HepG2 (cell line): Measurements from ENCODE around the gene MOK. TPM values are rescaled to one million over a fixed set of nuclear protein-coding genes. Genes with fewer than 3 reads are reported as not detected.

Source experiments
- CAMTA2 ChIP-seq: sonication (generic); formaldehyde crosslinking; IDR thresholded peaks from 2 replicates; pipeline ENCODE4 v1.4.0; 2020; ENCODE audit warnings: mild to moderate bottlenecking, missing genetic modification reagents, borderline replicate concordance
- CENPBD1 ChIP-seq: sonication (generic); formaldehyde crosslinking; IDR thresholded peaks from 2 replicates; pipeline ENCODE4 v1.8.0; 2022; ENCODE audit warnings: missing genetic modification reagents, low read depth, mild to moderate bottlenecking, borderline replicate concordance
- CREBL2 ChIP-seq: sonication (generic); formaldehyde crosslinking; IDR thresholded peaks from 2 replicates; pipeline ENCODE4 v1.8.1; 2023; ENCODE audit warnings: missing genetic modification reagents, mild to moderate bottlenecking, borderline replicate concordance
- FOXP1 ChIP-seq, 2 experiments: fragments of 450-650 bp in 1 of 2; IDR thresholded peaks; 2 replicates each; pipeline ENCODE4 v1.6.1; 2017 to 2018; ENCODE audit warnings: antibody characterized with exemption in 1 of 2
- HOXA9 ChIP-seq: sonication (generic); formaldehyde crosslinking; IDR thresholded peaks from 2 replicates; pipeline ENCODE4 v1.8.1; 2022; ENCODE audit warnings: missing genetic modification reagents, mild to moderate bottlenecking, moderate library complexity, borderline replicate concordance
- NR3C1 ChIP-seq: sonication (generic); formaldehyde crosslinking; IDR thresholded peaks from 2 replicates; pipeline ENCODE4 v1.4.0; 2020; ENCODE audit warnings: missing genetic modification reagents
- NRL ChIP-seq: sonication (generic); formaldehyde crosslinking; IDR thresholded peaks from 2 replicates; pipeline ENCODE4 v1.5.0; 2020; ENCODE audit warnings: missing genetic modification reagents, mild to moderate bottlenecking, moderate library complexity, borderline replicate concordance
- PAXIP1 ChIP-seq: sonication (generic); formaldehyde crosslinking; conservative IDR thresholded peaks from 2 replicates; pipeline ENCODE4 v1.4.0; 2020; ENCODE audit warnings: mild to moderate bottlenecking, missing genetic modification reagents, moderate library complexity
- RNF2 ChIP-seq: fragments of 450-650 bp; conservative IDR thresholded peaks from 2 replicates; pipeline ENCODE4 v1.6.1; 2016; ENCODE audit warnings: low read depth
- SAP130 ChIP-seq: IDR thresholded peaks from 2 replicates; pipeline ENCODE4 v1.6.1; 2016; ENCODE audit warnings: low read depth
- SOX6 ChIP-seq, 2 experiments: fragments of 450-650 bp in 1 of 2; sonication (generic) in 1 of 2; formaldehyde crosslinking in 1 of 2; IDR thresholded peaks; 2 replicates each; pipeline versions ENCODE4 v1.4.0 to v1.6.1; 2017 to 2020; ENCODE audit warnings: antibody characterized with exemption in 1 of 2, mild to moderate bottlenecking in 1 of 2, missing genetic modification reagents in 1 of 2
- SP2 ChIP-seq: sonication (generic); formaldehyde crosslinking; IDR thresholded peaks from 2 replicates; pipeline ENCODE4 v1.5.1; 2020; ENCODE audit warnings: mild to moderate bottlenecking, missing genetic modification reagents
- TCF7L2 ChIP-seq: IDR thresholded peaks from 2 replicates; pipeline ENCODE4 v1.6.1; 2011; ENCODE audit warnings: mild to moderate bottlenecking, low read depth, low read length, moderate library complexity
- TFAP4 ChIP-seq: sonication (generic); IDR thresholded peaks from 2 replicates; pipeline ENCODE4 v1.6.1; 2016; ENCODE audit warnings: low read depth, borderline replicate concordance
- TRIM24 ChIP-seq: sonication (generic); formaldehyde crosslinking; IDR thresholded peaks from 2 replicates; pipeline ENCODE4 v1.8.0; 2022; ENCODE audit warnings: mild to moderate bottlenecking, missing genetic modification reagents
- ZBED4 ChIP-seq: sonication (generic); formaldehyde crosslinking; IDR thresholded peaks from 2 replicates; pipeline ENCODE4 v1.4.0; 2020; ENCODE audit warnings: missing genetic modification reagents, borderline replicate concordance
- ZNF10 ChIP-seq: sonication (generic); formaldehyde crosslinking; IDR thresholded peaks from 2 replicates; pipeline ENCODE4 v1.4.0; 2020; ENCODE audit warnings: mild to moderate bottlenecking, low read depth, missing genetic modification reagents, borderline replicate concordance
- ZNF432 ChIP-seq: sonication (generic); formaldehyde crosslinking; IDR thresholded peaks from 2 replicates; pipeline ENCODE4 v1.5.0; 2020; ENCODE audit warnings: missing genetic modification reagents, mild to moderate bottlenecking, borderline replicate concordance
- ZNF782 ChIP-seq: sonication (generic); formaldehyde crosslinking; IDR thresholded peaks from 2 replicates; pipeline ENCODE4 v1.4.0; 2020; ENCODE audit warnings: missing genetic modification reagents, mild to moderate bottlenecking, borderline replicate concordance
- ZNF790 ChIP-seq: sonication (generic); formaldehyde crosslinking; IDR thresholded peaks from 2 replicates; pipeline ENCODE4 v1.8.0; 2022; ENCODE audit warnings: missing genetic modification reagents, mild to moderate bottlenecking, borderline replicate concordance
- ZNF850 ChIP-seq: sonication (generic); formaldehyde crosslinking; conservative IDR thresholded peaks from 2 replicates; pipeline ENCODE4 v1.9.0; 2021; ENCODE audit warnings: mild to moderate bottlenecking, missing genetic modification reagents
- polyA plus RNA-seq, 8 experiments: library from polyadenylated mRNA; depleted of rRNA in 3 of 8; stranded (reverse) in 7 of 8; unstranded in 1 of 8; fragments of >200 nt; fragmentation: Illumina TruSeq in 4 of 8; extraction: Trizol in 4 of 8; gene quantifications; 2 replicates each; pipeline versions ENCODE4 v1.2.1 to v1.2.3, GENCODE V29; 2011 to 2016; ENCODE audit warnings: low read depth in 4 of 8, missing spikeins in 1 of 8, mixed read lengths in 1 of 8; ENCODE audit not compliant: insufficient read depth in 1 of 8
- total RNA-seq, 5 experiments: library from RNA; depleted of rRNA; stranded (reverse); fragments of >200 nt; fragmentation: Illumina TruSeq; extraction: Trizol; gene quantifications; 2 replicates each; pipeline ENCODE4 v1.2.3, GENCODE V29; 2016; ENCODE audit warnings: low read depth in 1 of 5

The MOK gene
- total and polyA plus RNA-seq, 2 of the 13 experiments (the other 11 are each of a cell fraction or from before 2014, with no cell fraction given): 15.3 to 16.9 TPM

GRCh38 chr14:102262929-102263462 is 42.0 kb downstream of the MOK start (continued):
- no peak; the same call in 1 of the 2 replicates for TF ChIP-seq ZBED4 (CRISPR knock-in tag)
- no peak for TF ChIP-seq FOXP1 (IDR thresholded peaks at IDR 0.05)
- TF ChIP-seq FOXP1 (CRISPR knock-in tag; IDR thresholded peaks at IDR 0.05): no peak
- no peak for TF ChIP-seq CREBL2 (CRISPR knock-in tag)
- no peak; the same call in 1 of the 2 replicates for TF ChIP-seq SAP130 (CRISPR knock-in tag)
- 0 out of 2 replicates have a peak, but pooled peaks have one; percentile 77 for TF ChIP-seq RNF2
- no peak for TF ChIP-seq ZNF10
- TF ChIP-seq ZNF850: no peak
- no peak for TF ChIP-seq HOXA9 (CRISPR knock-in tag)
- no peak for TF ChIP-seq NR3C1 (CRISPR knock-in tag)
- TF ChIP-seq TFAP4: no peak
- TF ChIP-seq ZNF790 (CRISPR knock-in tag): no peak
- no peak for TF ChIP-seq CAMTA2
- TF ChIP-seq NRL: no peak
- no peak for TF ChIP-seq CENPBD1 (CRISPR knock-in tag)
- TF ChIP-seq TCF7L2: no peak
- TF ChIP-seq SOX6 (IDR thresholded peaks at IDR 0.05): no peak
- peak; percentile 67 for TF ChIP-seq SOX6 (CRISPR knock-in tag; IDR thresholded peaks at IDR 0.05)
- no peak for TF ChIP-seq ZNF782 (CRISPR knock-in tag)
- TF ChIP-seq TRIM24 (CRISPR knock-in tag): no peak
- peak; percentile 48 for TF ChIP-seq PAXIP1
- no peak for TF ChIP-seq SP2 (CRISPR knock-in tag)
- TF ChIP-seq ZNF432 (CRISPR knock-in tag): no peak
